SK-N-SH (cell line): ENCODE data around the gene WDR83.

ENCODE experiments used
- CTCF ChIP-seq: fragments of 200-600 bp; sonication (generic); IDR thresholded peaks from 2 replicates; pipeline ENCODE4 v1.6.1; 2017; ENCODE audit warnings: antibody characterized with exemption, mild to moderate bottlenecking, moderate library complexity
- EP300 ChIP-seq, 2 experiments: IDR thresholded peaks; 2 replicates each; pipeline versions ENCODE4 v1.4.0 to v1.6.1; 2012; ENCODE audit warnings: borderline replicate concordance in 1 of 2, low read depth in 1 of 2, low read length in 1 of 2
- MXI1 ChIP-seq: IDR thresholded peaks from 2 replicates; pipeline ENCODE4 v1.6.1; 2012; ENCODE audit warnings: mild to moderate bottlenecking, low read depth, low read length, improper control_type of control experiment
- RAD21 ChIP-seq: IDR thresholded peaks from 2 replicates; pipeline ENCODE4 v1.6.1; 2012; ENCODE audit warnings: mild to moderate bottlenecking, low read length

GRCh38 chr19:12706332-12706718 is 39.7 kb downstream of the WDR83 start:
- no peak for TF ChIP-seq CTCF
- no peak for TF ChIP-seq MXI1
- TF ChIP-seq RAD21 = no peak
- TF ChIP-seq EP300 (IDR thresholded peaks at IDR 0.05; ENCODE audit: borderline replicate concordance in 1 of 2, low read depth in 1 of 2, low read length in 1 of 2) = no peak
